Activated naive CD4-positive, alpha-beta T cell (primary cell): ENCODE measurements around the gene TCF25.
A peak's percentile ranks its signal among the peaks of the same experiment; 100 is the strongest.
"Not testable (repeated sequence)": the region's sequence is repeated elsewhere in the genome, so short reads cannot be mapped to it uniquely, and the experiment has no call there.

Source experiments
- DNase-seq, 4 experiments: peaks; one replicate each; lab custom pipeline; 2025; lab: John Stamatoyannopoulos, UW

TCF25 gene

GRCh38 chr16:89873972-89874689 lies 739 bp downstream of the TCF25 start:
- DNase-seq: peak; percentile 96 to 99 (median 98)

GRCh38 chr16:89879123-89879522 lies 5.7 kb downstream of the TCF25 start:
- not testable (repeated sequence) for DNase-seq

- no peak for DNase-seq
These were observed 7.3 kb downstream of the TCF25 start for GRCh38 chr16:89880477-89881367.

DNA sequence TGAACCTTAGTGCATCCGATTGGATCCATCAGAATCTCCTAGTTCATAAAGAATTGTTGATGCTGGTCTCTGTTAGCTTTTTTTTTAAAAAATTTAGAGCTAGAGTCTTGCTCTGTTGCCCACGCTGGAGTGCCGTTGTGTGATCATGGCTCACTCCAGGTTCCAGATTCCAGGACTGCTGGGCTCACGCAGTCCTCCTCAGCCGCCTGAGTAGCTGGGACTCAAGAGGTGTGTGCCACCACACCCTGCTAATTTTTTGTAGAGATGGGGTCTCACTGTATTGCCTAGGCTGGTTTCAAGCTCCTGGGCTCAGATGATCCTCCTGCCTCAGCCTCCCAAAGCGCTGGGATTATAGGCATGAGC lies 8.0 kb downstream of the TCF25 start:
- DNase-seq: no peak

GRCh38 chr16:89883346-89884040 lies 10.1 kb downstream of the TCF25 start:
- DNase-seq: no peak

DNA sequence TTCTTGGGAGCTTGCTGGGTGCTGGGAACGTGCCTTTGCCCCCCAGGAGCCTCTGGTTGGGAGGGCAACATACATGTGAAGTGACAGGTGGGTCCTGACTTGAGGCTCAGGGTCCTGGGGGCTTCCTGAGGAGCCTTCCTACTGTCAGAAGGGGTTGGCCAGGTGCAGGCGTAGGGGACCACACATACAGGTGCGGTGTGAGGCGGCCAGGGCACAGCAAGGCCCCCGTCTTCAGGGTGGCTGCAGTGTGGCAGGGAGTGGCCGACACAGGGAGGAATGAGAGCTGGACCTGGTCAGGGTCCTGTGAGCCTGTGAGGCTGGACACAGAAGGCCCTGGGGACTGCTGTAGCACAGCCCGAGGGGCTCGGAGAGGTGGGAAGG lies 10.6 kb downstream of the TCF25 start:
- DNase-seq: no peak

- no peak for DNase-seq
These were observed 13.9 kb downstream of the TCF25 start for GRCh38 chr16:89887243-89887642.

- no peak for DNase-seq
These were observed 16.8 kb downstream of the TCF25 start for GRCh38 chr16:89890200-89890599.

GRCh38 chr16:89890886-89891657 lies 17.7 kb downstream of the TCF25 start:
- no peak for DNase-seq

DNA sequence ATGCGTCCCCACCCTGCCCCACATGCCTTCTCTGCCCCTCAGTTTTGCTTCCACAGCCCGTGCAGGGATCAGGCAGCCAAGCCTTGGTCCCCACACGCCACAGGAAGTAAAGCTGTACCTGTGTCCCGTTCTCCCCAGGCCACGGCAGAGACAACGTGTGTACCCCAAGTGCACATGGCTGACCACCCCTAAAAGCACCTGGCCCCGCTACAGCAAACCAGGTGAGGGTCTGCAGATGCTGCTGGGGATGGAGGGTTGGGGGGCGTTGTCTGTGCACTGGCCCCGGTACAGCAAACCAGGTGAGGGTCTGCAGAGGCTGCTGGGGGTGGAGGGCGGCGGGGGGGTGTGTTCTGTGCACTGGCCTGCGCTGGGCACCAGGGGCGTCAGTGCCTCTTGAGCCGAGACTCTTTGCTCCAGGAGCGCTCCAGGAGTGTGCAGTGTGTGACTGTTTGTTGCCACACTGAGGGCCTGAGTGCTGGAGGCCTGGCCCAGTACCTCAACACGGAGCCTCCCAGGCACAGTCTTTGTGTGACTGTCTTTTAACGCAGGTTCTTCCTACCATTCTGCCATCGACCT lies 18.8 kb downstream of the TCF25 start:
- DNase-seq: no peak

DNA sequence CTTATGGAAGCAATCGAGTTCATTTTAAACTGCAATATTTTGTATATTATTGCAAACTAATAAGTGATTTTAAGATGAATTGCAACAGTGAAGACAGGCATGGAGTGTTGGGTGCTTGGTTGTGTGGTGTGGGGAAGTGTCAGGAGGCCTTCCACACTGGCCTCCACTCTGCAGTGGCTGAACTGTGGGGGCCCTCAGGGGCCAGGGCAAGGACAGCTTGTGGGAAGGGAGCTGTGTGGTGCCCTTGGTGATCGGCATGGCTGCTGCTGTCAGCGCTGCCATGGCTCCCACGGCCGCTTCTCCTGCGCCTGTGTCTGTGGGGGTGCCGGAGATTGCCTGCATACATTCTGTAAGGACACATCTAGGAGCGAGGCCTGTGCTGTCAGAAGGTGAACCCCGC lies 19.2 kb downstream of the TCF25 start:
- no peak for DNase-seq

DNA sequence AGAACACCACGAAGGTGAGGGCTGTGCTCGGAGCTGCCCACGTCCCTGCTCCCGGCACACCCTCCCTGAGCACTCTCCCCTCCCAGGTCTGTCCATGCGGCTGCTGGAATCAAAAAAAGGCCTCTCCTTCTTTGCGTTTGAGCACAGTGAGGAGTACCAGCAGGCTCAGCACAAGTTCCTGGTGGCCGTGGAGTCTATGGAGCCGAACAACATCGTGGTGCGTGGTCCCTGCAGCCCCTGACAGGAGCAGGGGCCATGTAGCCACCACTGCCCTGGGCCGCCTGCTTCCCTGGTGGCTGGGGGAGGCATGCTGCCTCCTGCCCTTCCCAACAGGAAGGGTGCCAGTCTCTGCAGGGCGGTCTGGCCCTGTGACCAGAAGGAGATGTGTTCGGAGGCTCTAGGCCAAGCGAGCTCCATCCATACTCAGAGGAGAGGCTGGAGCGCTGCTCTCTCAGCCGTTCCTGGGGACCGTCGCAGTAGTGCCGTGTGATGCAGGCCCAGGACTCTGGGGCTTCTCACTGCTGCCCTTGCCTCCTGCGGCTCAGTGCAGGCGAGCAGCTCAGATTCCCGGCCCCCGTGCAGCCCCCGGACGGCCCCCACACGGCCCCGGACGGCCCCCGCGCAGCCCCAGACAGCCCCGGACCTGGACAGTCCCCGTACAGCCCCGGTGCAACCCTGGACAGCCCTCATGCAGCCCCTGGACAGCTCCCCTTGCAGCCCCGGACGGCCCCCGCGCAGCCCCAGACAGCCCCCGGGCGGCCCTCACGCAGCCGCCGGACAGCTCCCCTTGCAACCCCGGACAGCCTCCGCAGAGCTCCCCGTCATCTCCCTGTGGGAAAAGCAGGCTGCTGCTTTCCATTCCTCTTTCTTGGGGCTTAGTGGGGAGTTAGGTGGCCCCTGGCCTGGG lies 20.5 kb downstream of the TCF25 start:
- DNase-seq: no peak

GRCh38 chr16:89895482-89896250 lies 22.3 kb downstream of the TCF25 start:
- no peak for DNase-seq

DNA sequence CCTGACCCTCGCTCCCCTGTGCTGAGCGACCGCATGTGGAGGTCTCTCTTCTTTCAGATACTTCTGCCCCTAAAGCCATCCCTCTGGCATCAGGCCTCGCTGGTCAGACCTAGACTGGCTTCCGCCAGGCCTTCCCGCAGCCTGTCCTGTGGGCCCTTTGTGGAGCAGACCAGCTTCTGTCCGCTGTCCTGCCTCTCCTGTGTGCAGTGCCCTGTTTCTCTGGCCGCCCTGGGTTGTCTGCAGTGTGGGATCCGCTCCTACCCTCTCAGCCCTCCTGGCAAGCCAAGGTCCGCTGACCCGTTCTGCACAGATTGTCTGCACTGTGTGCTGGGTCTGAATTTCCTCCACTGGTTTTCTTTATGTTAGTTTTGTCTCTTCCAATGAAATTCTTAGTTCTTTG lies 23.8 kb downstream of the TCF25 start:
- no peak for DNase-seq

- DNase-seq: no peak
These were observed 25.0 kb downstream of the TCF25 start for GRCh38 chr16:89898201-89898967.

DNA sequence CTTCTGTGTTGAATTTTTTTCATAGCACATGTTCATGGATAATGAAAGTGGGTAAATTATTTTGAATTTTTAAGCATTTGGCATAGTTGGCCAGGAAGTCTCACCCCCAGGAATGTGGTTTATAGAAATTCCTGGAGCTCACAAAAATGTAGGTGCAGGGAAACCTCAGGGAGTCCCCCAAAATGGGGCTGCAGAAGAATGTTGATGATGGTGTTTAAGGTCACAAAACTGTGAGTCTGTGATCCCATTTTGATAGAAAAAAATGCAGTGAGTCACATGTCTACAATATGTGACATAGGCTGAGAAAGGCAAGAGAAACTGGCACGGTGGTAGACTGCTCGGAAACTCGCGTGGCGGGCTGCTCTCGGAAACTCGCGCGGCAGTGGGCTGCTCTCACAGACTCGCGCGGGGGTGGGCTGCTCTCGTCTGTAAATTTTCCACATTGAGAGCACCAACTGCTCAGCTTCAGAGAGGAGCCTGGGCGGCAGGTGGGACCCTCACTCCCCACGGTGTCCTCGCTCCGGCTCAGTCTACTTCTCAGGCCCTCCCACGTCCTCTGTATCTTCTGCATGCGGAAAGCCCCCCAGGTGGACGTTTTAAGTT lies 26.6 kb downstream of the TCF25 start:
- no peak for DNase-seq

DNA sequence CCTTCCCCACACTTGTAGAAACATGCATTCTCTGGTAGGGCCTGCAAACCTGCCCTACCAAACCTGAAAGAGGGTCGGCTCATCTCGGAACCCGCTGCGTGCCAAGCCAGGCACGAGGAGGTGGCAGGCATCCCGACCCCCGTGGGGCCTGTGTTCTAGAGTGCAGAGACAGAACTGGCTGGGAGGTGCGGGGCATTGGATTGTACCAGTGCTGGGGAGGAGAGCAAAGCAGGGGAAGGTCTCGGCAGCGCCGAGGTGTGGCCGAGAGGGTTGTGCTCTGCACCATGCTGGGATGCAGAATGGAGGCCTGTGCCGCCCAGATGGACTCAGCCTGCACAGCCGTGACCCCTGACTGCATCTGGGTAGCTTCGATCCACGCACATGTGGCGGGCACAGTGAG lies 27.5 kb downstream of the TCF25 start:
- no peak for DNase-seq

GRCh38 chr16:89902980-89903379 lies 29.6 kb downstream of the TCF25 start:
- no peak for DNase-seq
